ENCODE measurements around the gene SRBD1. TPM values are rescaled to one million over a fixed set of nuclear protein-coding genes. Genes with fewer than 3 reads are reported as not detected.

Gene SRBD1
- total RNA-seq, 1 experiment from 2014 or later = 22.8 TPM

- POLR2A ChIA-PET = no interaction called here
- Mint-ChIP-seq H3K27ac (peak overlapping the region; percentile 85), H3K4me1 (peaks cover 38% of the 10 kb centered on the region), H3K9me3 (no peaks in the 10 kb centered on the region), H3K27me3 (ENCODE audit: low read depth) (no peaks in the 10 kb centered on the region), H3K36me3 (no peaks in the 10 kb centered on the region), H3K4me3 (no peak overlapping the region)
- TF ChIP-seq E2F5 (CRISPR knock-in tag; IDR thresholded peaks at IDR 0.05) = no peak
- no peak for TF ChIP-seq OVOL2 (CRISPR knock-in tag; IDR thresholded peaks at IDR 0.05; ENCODE audit: borderline replicate concordance)
- TF ChIP-seq MLX (CRISPR knock-in tag; IDR thresholded peaks at IDR 0.05) = no peak
- no peak for TF ChIP-seq ZNF423 (CRISPR knock-in tag; IDR thresholded peaks at IDR 0.05)
- no peak for TF ChIP-seq AFF4 (CRISPR knock-in tag; IDR thresholded peaks at IDR 0.05; ENCODE audit: borderline replicate concordance)
- TF ChIP-seq FOXJ3 (CRISPR knock-in tag; IDR thresholded peaks at IDR 0.05; ENCODE audit: borderline replicate concordance) = no peak
- no peak for TF ChIP-seq ZNF317 (CRISPR knock-in tag; IDR thresholded peaks at IDR 0.05; ENCODE audit: borderline replicate concordance, low read depth)
- no peak for TF ChIP-seq SMAD3 (CRISPR knock-in tag; IDR thresholded peaks at IDR 0.05; ENCODE audit: borderline replicate concordance)
- TF ChIP-seq MAX (CRISPR knock-in tag; IDR thresholded peaks at IDR 0.05) = no peak
- no peak for TF ChIP-seq ZNF219 (CRISPR knock-in tag; IDR thresholded peaks at IDR 0.05; ENCODE audit: borderline replicate concordance)
- no peak for TF ChIP-seq STAT6 (CRISPR knock-in tag; conservative IDR thresholded peaks at IDR 0.05; ENCODE audit: low read depth)
- TF ChIP-seq MYBL2 (CRISPR knock-in tag; IDR thresholded peaks at IDR 0.05) = no peak
- TF ChIP-seq NR3C1 (CRISPR knock-in tag; conservative IDR thresholded peaks at IDR 0.05; ENCODE audit: low read depth) = no peak
- no peak for TF ChIP-seq ARID4B (CRISPR knock-in tag; IDR thresholded peaks at IDR 0.05; ENCODE audit: borderline replicate concordance)
- no peak for TF ChIP-seq EMX1 (CRISPR knock-in tag; IDR thresholded peaks at IDR 0.05)
- DNase-seq (ENCODE audit: low spot score) = no peak
- CTCF ChIA-PET = no interaction called here
- ATAC-seq = no peak
Observed at GRCh38 chr2:45470531-45470930, 140.5 kb downstream of the SRBD1 start.

All from WTC11 (cell line).